NCI-H1930 (cell line): Measurements from ENCODE around the gene MYO3B.

Experiments used
- DNase-seq, 2 experiments: peaks; one replicate each; lab custom pipeline; 2025; lab: John Stamatoyannopoulos, UW

Gene MYO3B

GRCh38 chr2:170703776-170704476 lies 526.0 kb downstream of the MYO3B start:
- no peak for DNase-seq
